HG03439 (cell line): Measurements from ENCODE around the gene ADA.
A peak's percentile ranks its signal among the peaks of the same experiment; 100 is the strongest.

Experiments used
- ATAC-seq: cut with Tn5 transposase; IDR thresholded peaks from one replicate; pipeline ENCODE4 v1.9.1; 2021; ENCODE audit warnings: mild to moderate bottlenecking, moderate library complexity; ENCODE audit not compliant: unreplicated experiment

The ADA gene

DNA sequence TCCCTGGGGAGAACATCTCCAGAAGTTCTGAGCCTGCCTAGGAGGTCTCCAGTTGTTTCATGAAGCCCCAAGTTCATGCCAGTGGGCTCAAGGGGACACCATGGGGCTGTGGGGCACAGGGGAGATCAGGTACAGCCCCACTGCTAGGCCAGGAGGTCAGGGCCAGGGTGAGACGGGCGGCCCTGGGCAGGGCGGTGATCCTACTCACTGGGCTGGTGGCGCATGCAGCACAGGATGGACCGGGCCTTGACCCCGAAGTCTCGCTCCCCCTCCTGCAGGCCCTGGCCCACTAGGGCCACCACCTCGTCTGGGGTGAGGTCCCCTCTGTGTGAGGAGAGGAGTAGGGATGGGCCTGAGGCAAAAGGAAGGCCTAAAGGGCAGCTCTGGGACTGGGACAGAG is 26.1 kb downstream of the ADA start:
- ATAC-seq, result no peak

DNA sequence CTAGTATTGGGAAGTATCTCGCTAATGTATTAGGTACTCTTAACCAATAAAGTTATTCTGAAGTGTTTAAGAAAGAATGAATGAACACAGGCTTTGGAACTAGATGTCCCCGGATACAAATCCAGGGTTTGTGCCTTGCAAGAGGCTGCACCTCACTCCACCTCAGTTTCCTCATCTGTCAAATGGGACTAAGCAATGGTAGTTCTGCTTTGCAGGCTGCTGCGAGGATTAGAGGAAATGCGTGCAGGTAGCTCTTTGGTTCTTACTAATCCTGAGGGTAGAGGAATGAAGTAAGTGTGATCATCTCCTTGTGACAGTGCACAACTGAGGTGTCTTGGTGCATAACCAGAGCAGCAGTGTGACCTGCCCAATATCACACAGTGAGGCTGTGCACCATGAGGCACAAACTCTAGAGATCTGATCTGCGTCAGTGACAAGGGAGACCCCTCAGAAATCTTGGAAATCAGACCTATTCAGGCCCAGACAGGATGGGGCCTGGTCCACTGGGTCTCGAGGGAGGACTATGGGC is 26.7 kb downstream of the ADA start:
- no peak for ATAC-seq

DNA sequence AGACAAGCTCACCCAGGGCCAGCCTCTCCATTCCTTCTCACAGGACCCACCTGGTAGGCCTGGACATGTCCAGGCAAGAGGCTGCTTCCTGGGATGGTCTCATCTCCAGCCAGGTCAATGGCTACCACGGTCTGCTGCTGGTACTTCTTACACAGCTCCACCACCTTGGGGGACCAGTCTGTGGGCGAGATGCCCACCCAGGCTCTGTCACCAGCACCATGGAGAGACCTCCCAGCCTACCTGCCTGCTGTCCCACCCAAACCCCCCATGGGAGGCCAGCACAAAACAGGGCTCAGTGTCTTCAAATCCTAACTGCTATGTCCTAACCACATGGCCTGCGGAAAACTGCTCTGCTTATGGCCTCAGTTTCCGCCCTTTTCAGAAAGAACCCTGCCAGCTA is 27.3 kb downstream of the ADA start:
- no peak for ATAC-seq

DNA sequence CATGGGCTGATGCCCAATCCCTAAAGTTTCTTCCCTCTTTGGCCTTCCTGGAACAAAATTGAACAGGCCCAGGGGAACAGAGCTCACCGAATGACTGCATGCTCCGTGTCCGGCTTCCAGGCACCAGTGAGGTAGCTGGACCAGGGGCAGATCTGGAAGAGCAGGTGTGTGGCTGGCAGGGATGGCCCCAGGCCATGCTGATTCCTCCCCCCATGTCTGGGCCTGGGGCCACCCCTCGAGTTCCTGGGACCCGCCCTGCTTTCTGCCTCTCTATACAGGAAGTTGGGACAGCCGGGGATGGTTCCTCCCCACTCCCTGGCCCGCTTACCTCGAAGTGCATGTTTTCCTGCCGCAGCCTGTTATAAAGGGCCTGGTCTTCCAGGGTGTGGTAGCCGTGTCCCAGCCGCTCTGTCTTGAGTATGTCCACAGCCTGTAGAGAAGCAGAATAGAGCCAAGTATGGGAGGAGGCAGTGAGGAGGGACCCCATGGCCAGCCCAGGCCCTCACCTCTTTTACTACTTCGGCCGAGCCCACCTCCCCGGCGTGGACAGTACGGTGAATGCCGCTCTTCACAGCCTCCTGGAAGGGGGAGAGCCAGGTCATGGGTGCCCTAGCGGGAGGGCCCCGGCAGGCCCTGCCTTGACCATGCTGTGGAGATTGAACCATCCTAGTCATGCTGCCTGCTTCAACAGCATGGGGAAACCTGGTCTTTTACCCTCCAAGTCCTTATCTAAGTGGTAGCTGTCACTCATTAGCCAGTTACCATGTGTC is 28.8 kb downstream of the ADA start:
- no peak for ATAC-seq

DNA sequence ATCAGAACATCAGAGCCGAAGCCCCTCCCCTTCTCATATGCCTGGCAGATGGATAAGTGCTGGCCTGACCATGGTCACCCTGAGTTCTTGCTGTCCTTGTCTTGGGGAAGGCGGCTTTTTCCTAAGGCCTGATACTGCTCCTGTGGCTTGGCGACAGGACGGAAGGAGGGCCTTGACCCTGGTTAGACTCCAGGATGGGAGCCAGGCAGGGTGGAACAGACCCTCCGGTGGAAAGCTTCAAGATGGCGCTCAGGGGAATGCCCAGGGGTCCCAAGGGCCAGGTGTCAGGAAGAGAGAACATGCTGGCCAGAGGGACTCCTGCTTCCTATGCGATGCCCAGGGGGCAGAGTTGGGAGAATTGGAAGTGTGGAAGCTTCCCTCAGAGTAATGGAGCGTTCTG is 29.6 kb downstream of the ADA start:
- no peak for ATAC-seq

DNA sequence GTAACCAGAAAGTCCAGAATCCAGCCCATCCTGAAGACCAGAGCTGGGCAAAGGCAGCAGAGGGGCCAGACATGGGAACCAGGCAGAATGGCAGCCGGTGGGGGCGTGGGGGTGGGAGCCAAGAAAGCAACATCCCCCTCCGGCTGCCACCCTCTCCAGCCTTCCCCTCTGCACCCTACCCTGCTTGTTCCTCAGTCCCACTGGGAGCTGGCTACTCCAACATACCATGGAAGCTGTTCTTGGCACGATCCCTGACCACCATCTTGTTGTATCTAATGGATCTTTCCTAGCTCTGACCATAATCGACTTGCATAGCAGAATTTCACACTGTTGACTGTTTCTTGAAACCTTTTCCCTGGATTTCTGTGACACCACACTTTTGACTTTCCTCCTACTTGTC is 30.2 kb downstream of the ADA start:
- ATAC-seq, result no peak

DNA sequence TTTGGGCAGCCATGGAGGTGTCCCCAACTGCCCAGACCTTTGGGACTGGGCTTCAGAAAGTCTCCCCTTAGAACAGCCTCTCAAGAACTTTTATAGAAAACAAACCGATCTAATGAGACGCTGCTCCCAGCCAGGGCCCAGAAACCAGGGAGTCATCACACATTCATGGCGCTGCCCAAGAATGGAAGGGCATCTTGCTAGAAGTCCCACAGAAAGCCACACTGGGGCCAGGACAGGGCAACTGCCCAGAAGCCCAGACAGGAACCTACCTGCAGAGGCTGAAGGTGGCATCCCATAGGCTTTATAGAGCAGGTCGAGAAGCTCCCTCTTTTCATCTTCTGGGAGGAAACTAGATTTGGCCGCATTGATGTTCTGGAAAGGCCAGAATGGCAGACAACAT is 31.5 kb downstream of the ADA start:
- no peak for ATAC-seq

DNA sequence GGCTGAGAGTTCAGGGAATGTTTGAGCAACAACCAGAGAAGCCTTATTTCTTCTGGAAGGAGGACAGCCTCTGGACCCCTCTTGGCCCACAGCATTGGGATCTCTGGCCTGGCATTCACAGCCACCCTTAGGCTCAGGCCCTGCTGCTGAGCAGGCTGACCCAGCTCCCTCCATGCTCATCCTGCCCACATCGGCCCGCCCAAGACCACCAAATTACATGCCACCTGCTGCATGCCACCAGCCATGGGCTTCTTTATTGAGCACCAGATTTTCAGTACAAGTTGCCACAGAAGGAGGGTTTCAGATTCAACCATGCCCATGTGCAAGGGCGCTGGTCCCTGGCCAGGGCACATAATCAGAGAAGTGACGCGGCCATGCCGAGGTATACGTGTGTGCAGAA is 32.2 kb downstream of the ADA start:
- ATAC-seq, result no peak

DNA sequence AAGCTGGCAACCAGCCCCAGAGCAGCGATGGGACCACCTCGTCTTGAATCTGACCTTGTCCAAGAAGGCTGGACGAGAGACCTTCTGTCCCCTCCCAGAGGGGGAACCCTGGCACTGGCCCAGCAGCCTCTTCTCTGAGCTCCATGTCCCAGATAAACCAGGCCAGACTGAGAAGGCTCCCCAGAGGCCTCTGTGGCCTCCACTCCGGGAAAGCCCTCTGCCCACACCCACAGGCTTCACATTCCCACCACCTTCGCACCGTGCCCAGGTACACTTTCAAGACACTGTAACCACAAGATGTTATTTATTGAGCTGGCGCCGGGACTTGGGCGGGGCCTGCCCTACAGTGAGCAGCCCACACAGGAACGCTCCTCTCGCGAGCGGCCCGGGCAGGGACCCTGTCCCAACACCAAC is 33.2 kb downstream of the ADA start:
- no peak for ATAC-seq

DNA sequence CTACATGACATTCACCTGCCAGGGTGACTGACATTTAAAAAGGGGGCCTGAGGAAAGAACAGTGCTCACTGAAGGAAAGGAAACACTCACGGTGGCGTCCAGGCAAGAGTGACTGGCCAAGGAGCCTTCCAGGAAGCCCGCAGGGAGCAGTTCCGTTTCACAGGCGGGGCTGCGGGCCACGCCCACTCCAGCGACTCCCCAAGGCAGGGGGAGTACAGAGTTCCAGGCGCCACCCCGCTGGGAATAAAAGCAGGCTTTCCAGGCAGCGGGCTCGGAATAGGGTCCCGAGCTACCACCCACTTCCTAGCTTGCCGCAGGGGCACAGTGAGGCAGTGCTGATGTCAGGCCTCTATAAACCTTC is 34.9 kb downstream of the ADA start:
- ATAC-seq, result no peak

DNA sequence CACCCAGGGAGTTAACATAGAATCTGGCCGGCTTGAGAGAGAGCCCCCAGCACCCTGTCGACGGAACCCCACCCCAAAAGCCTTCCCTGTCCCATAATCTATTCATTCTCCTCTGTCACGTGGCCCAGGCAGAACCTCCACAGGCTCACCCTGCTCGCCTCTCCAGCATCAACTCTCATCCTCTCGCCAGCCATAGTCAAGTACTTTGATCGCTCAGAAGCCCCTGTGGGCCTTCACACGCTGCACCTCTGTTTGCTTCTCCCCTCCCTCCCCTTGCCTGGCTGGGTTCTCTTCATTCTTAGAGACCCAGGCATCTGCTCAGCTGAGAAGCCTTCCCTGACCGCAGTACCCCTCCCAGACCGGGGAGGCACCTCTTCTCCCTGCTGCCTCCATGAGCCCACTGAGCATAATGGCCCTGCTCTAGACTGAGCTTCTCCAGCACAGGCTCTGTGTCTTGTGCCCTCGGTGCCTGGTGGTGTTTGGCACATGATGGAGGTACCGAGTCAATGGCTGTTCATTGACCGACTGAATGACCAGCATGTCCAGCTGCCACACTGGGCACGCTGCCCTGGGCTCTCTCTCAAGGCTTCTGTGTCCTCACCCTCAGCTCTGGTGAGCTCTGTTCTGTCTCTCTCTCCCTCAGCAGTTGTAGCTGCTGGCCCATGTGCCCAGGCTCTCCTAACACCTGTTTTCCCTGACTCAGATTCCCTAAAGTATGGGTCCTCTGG is 35.5 kb downstream of the ADA start:
- ATAC-seq, result no peak

DNA sequence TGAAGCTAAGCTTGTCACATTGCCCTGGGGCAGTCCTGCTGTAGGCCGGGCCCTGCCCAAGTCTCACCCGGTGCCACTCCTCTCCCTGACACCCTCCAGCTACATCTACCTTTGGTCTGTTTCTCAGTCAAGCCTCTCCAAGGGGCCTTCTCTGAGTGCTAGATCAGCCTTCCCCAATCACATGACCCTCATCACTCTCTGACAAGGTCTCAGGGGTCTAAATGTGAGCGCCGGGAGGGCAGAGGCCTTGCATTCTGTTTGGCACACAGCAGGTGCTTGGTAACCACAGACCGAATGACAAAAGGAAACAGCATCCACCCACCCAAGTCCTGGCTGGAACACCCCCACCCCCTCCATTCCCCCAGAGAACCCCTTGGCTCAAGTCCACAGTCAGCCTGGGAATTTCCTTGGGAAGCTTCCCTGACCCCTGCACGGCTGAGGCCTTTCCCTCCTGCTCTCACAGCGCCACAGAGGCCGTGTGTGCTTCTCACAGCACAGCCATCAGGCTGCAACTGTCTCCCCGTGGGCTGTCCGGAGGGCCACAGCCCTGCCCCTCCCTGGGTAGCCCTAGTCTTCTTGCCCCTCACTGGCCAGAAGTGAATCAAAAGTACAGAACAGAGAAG is 36.2 kb downstream of the ADA start:
- ATAC-seq, result no peak

DNA sequence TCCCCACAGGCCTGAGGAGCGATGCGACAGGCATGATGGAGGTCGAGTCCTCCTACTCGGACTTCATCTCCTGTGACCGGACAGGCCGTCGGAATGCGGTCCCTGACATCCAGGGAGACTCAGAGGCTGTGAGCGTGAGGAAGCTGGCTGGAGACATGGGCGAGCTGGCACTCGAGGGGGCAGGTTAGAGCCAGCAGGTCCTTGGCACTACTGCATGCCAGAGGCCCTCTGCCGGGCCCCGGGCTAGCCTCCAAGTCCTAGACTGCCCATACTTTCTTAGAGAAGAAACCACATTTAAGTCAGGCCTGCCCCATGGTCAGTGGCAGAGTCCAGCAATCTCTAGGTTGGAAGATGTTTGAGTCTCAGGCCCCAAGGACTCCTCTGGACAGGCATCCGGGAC is 37.0 kb downstream of the ADA start:
- no peak for ATAC-seq

DNA sequence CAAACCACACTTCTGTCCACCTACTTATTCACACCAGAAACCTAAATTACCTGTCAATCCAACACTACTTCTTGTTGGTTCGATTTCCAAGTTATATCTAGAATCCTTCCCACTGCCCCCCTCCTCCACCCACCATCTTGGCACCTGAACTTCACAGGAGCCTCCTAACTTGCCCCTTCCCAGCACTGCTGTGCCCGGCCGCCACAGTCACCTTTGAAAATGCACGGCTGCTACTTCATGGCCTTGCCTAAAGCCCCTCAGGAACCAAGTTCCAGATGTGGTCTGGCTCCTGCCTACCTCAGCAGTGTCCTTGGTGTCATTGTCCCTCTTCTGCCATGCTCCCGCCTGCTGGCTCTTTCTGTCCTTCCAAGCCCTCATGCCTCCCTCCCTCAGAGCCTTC is 37.9 kb downstream of the ADA start:
- ATAC-seq, result no peak

DNA sequence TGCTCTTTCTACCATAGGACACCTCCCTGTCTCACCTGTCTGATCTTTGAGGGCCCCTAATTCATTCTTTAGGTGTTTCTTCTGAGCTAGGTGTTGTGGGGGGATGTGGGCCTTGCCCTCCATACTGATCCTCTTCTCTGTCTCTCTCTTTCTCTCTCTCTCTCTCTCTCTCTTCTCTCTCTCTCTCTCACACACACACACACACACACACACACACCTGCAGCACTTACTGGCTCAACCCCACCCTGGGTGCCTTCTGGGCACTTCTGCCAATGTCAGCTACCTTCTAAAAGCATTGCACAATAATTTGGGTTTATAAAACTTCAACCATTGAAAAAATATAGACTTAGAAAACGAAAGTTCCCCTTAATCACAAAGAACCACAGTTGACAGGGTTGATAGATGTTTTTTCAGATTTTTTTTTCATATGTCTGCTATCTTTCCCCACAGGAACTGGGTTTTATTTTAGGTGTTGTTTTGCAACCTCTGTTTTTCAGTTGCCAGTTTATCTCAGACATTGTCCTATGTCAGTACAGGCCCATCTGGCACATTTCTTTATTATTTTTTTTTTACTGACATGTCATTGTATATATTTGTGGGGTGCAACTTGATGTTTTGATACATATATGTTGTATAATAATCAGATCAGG is 41.1 kb downstream of the ADA start:
- ATAC-seq, result no peak

DNA sequence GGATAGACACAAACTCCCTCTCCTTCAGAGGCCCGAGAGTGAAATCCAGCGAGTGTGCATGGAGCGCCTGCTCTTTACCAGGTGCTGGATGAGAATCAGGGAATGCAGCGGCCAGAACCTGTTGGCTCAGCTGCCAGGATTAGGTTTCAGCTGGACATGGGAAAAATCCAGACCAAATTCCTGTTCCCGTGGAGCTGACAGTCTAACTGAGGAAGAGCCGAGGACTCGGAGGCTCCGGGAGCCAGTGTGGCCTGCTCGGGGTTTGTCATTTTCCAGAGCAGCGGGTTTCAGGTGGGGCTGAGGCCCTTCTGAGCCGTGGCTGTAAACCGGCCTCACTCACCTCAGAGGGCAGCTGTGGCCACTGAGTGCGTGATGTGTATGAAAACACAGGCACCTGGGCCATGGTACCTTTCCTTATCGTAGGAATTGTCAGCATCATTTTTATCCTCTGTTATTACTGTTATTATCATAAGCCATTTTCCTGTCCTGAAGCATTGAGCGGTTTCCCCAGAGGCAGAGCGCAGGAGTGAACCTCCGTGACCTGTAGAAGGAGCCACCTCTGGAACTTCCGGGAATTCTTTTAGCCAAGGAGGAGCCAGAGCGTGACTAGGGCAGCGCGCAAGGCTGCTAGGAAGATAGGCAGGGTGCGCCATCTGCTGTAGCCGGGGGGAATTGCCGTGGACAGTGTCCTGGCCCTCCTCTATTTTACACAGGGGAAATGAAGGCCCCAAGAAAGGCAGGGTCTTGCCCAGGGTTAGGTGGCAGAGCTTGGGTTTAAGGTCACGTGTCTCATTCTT is 41.8 kb downstream of the ADA start:
- peak; percentile 81 for ATAC-seq

DNA sequence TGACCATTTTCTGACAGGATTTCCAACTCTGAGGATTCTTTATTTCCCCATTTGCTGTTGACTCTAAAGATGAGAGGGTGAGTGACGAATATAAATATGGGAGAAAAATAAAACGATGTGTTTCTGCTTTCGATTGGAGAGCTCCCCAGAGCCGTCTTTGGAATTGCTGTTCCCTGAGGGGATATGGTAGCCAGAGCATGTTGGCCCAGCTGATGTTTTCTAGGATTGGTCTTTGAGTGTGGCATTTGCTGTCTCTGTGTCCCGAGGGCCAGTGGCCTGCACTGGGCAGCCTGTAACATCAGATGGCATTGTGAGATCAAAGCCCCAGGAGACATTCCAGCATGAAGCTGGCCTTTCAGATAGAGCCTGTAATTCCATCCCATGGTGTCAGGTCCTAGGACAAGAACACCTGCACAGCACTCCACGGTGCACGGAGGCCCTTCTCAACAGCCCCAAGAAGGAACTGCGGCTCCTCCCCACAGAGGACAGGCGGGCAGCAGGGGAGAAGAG is 42.4 kb downstream of the ADA start:
- ATAC-seq, result no peak

DNA sequence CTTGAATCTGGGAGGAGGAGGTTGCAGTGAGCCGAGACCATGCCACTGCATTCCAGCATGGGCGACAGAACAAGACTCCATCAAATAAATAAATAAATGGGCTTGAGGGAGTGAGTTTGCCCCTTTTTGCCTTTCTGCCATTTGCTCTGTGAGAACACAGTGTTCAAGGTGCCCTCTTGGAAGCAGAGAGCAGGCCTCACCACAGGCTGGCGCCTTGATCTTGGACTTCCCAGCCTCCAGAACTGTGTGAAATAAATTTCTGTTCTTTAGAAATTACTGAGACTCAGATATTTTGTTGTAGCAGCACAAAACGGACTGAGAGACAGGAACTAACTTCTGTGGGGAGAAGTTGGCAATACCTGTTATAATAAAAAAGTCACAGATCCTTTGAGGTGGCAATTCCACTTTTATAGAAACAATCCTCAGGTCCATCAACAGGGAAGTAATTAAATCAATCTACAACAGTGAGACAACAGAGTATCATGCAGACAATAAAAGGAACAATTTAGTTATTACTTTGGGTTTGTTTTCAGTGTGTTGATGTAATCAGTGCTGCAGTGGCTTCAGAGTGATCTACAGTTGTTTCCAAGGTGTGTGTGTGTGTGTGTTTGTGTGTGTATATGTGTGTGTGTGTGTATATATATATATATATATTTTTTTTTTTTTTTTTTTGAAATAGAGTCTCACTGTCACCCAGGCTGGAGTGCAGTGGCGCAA is 44.6 kb downstream of the ADA start:
- ATAC-seq, result no peak

DNA sequence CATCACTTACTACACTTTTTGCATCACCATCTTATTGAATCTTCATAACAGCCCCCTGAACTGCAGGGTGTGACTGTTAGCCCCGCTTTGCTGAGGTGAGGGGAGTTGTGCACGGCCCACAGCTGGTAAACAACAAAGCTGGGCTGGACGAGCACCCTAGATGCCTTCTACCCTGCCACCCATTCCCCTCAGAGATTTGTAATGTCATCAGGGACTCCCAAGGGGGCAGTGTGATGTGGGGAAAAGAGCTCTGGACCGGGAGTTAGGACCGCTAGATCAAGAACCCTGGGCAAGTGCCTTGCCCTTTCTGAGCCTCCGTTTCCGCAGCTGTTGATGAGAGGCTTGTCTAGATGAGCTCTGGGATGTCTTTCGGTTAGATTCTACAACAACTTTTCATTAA is 48.2 kb downstream of the ADA start:
- no peak for ATAC-seq

DNA sequence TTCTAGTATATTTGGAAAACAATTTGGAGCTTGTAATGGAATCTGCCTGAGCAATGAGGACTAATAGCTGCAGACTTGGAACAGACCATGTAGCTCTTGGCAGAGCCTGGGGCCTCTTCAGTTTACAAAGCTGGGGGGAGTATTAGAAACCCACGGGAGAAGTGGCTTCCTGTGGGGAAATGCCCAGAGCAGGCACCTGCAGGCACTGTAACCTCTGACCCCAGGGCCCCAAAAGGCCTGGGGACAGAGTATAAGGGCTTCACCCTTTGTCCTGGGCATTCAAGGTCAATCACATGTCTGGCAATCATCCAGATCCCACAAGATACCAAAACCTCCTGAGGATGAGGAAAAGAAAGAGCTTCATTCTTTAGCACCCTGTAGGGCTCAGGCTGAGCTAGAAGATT is 49.7 kb downstream of the ADA start:
- ATAC-seq, result no peak
